IPS DF 4.7 (cell line): Measurements from ENCODE around the gene INPPL1.
"Not testable (repeated sequence)": the region's sequence is repeated elsewhere in the genome, so short reads cannot be mapped to it uniquely, and the experiment has no call there.

ENCODE experiments used
- DNase-seq: peaks from one replicate; pipeline ENCODE4 v3.0.0-alpha.2; 2013; ENCODE audit warnings: low spot score; ENCODE audit errors: extremely low read depth

INPPL1 gene

GRCh38 chr11:72224564-72225410, at the start of gene INPPL1:
TSS of gene INPPL1 (plus strand) at chr11:72224767. CDS start at chr11:72224985, 218 bp downstream.
- no peak for DNase-seq

- DNase-seq = no peak
Measured at GRCh38 chr11:72177656-72178055, 46.9 kb upstream of the INPPL1 start.

- no peak for DNase-seq
Measured at GRCh38 chr11:72179049-72179803, 45.3 kb upstream of the INPPL1 start.

GRCh38 chr11:72179804-72180396, 44.7 kb upstream of the INPPL1 start:
- no peak for DNase-seq

- not testable (repeated sequence) for DNase-seq
Measured at GRCh38 chr11:72180892-72181552, 43.5 kb upstream of the INPPL1 start.

GRCh38 chr11:72181553-72181958, 43.0 kb upstream of the INPPL1 start:
- DNase-seq = not testable (repeated sequence)

GRCh38 chr11:72188267-72188666, 36.3 kb upstream of the INPPL1 start:
- no peak for DNase-seq

GRCh38 chr11:72189455-72190250, 34.9 kb upstream of the INPPL1 start:
- no peak for DNase-seq

GRCh38 chr11:72190631-72191071, 33.9 kb upstream of the INPPL1 start:
- DNase-seq = no peak

- DNase-seq = no peak
Measured at GRCh38 chr11:72191961-72192381, 32.6 kb upstream of the INPPL1 start, which contains the start of gene FOLR1. TSS of gene FOLR1 (plus strand) at chr11:72192140. CDS start at chr11:72192174, 34 bp downstream.

GRCh38 chr11:72195518-72196270, 28.9 kb upstream of the INPPL1 start:
- DNase-seq = no peak

- not testable (repeated sequence) for DNase-seq
Measured at GRCh38 chr11:72201445-72201844, 23.1 kb upstream of the INPPL1 start.

GRCh38 chr11:72202571-72202970, 22.0 kb upstream of the INPPL1 start:
- DNase-seq = no peak

- no peak for DNase-seq
Measured at GRCh38 chr11:72203163-72203562, 21.4 kb upstream of the INPPL1 start.

- no peak for DNase-seq
Measured at GRCh38 chr11:72204886-72205285, 19.7 kb upstream of the INPPL1 start.

- not testable (repeated sequence) for DNase-seq
Measured at GRCh38 chr11:72206794-72207193, 17.8 kb upstream of the INPPL1 start.

- no peak for DNase-seq
Measured at GRCh38 chr11:72208281-72208680, 16.3 kb upstream of the INPPL1 start.

- no peak for DNase-seq
Measured at GRCh38 chr11:72209101-72209500, 15.5 kb upstream of the INPPL1 start.

- no peak for DNase-seq
Measured at GRCh38 chr11:72216638-72217037, 7.9 kb upstream of the INPPL1 start, which contains the start of gene FOLR2. TSS of gene FOLR2 (plus strand) at chr11:72216794. CDS start at chr11:72218585, 1,791 bp downstream.

GRCh38 chr11:72217841-72218240, 6.7 kb upstream of the INPPL1 start:
- DNase-seq = no peak
